WTC11 (cell line): ENCODE data around the gene SIRT3. TPM values are rescaled to one million over a fixed set of nuclear protein-coding genes. Genes with fewer than 3 reads are reported as not detected.

ENCODE experiments used
- ATAC-seq: fragments of 200-7000 bp; cut with Tn5 transposase; 2 replicates; pipeline ENCODE4 v1.10.0; 2021; ENCODE audit warnings: mild to moderate bottlenecking, moderate library complexity
- CTCF ChIA-PET: fragments of 300-600 bp; sonication (Branson Sonifier 250); formaldehyde crosslinking; loops from one replicate; lab custom pipeline; 2021; ENCODE audit warnings: antibody characterized with exemption; lab: Charles Lee
- POLR2A ChIA-PET: fragments of 350-600 bp; sonication (Branson Sonifier 250); formaldehyde crosslinking; loops from one replicate; lab custom pipeline; 2021; ENCODE audit warnings: antibody characterized with exemption; lab: Charles Lee
- DNase-seq: peaks from one replicate; pipeline ENCODE4 v3.0.0; 2021; ENCODE audit warnings: low spot score
- H3K27ac Mint-ChIP-seq: 2 replicates; pipeline ENCODE4 v1.8.0; 2021; ENCODE audit warnings: mixed read lengths
- H3K27me3 Mint-ChIP-seq: 2 replicates; pipeline ENCODE4 v1.8.0; 2021; ENCODE audit warnings: low read depth, mild to moderate bottlenecking, moderate library complexity, mixed read lengths
- H3K36me3 Mint-ChIP-seq: 2 replicates; pipeline ENCODE4 v1.8.0; 2021; ENCODE audit warnings: mixed read lengths
- H3K4me1 Mint-ChIP-seq: 2 replicates; pipeline ENCODE4 v1.8.0; 2022; ENCODE audit warnings: mixed read lengths
- H3K4me3 Mint-ChIP-seq: 2 replicates; pipeline ENCODE4 v1.8.0; 2021; ENCODE audit warnings: mild to moderate bottlenecking, moderate library complexity, mixed read lengths
- H3K9me3 Mint-ChIP-seq: 2 replicates; pipeline ENCODE4 v1.8.0; 2021; ENCODE audit warnings: mixed read lengths
- ATF1 ChIP-seq: sonication (generic); formaldehyde crosslinking; IDR thresholded peaks from 2 replicates; pipeline ENCODE4 v1.8.1; 2023; ENCODE audit warnings: mild to moderate bottlenecking, moderate library complexity, missing genetic modification reagents
- CBFB ChIP-seq: sonication (generic); formaldehyde crosslinking; IDR thresholded peaks from 2 replicates; pipeline ENCODE4 v1.8.1; 2022; ENCODE audit warnings: mild to moderate bottlenecking, low read depth, missing genetic modification reagents
- EMX1 ChIP-seq: fragments of 250-450 bp; sonication (Bioruptor Pico); IDR thresholded peaks from 2 replicates; pipeline ENCODE4 v1.8.0; 2021; ENCODE audit warnings: mild to moderate bottlenecking
- FOXP4 ChIP-seq: sonication (generic); formaldehyde crosslinking; IDR thresholded peaks from 2 replicates; pipeline ENCODE4 v1.8.0; 2022; ENCODE audit warnings: mild to moderate bottlenecking, missing genetic modification reagents
- GABPB1 ChIP-seq: sonication (generic); formaldehyde crosslinking; IDR thresholded peaks from 2 replicates; pipeline ENCODE4 v1.8.1; 2023; ENCODE audit warnings: mild to moderate bottlenecking, missing genetic modification reagents
- HMGA2 ChIP-seq: fragments of 250-450 bp; sonication (Bioruptor Pico); IDR thresholded peaks from 2 replicates; pipeline ENCODE4 v1.4.0; 2021; ENCODE audit warnings: mild to moderate bottlenecking, moderate library complexity
- HMGXB4 ChIP-seq: sonication (generic); formaldehyde crosslinking; IDR thresholded peaks from 2 replicates; pipeline ENCODE4 v1.8.1; 2023; ENCODE audit warnings: mild to moderate bottlenecking, moderate library complexity, missing genetic modification reagents
- IRF2 ChIP-seq: sonication (generic); formaldehyde crosslinking; IDR thresholded peaks from 2 replicates; pipeline ENCODE4 v1.8.0; 2022; ENCODE audit warnings: low read depth, missing genetic modification reagents, borderline replicate concordance
- JAZF1 ChIP-seq: fragments of 250-450 bp; sonication (Bioruptor Pico); IDR thresholded peaks from 2 replicates; pipeline ENCODE4 v1.9.0; 2021; ENCODE audit warnings: moderate library complexity, mild to moderate bottlenecking, inconsistent platforms
- NFE2L1 ChIP-seq: sonication (generic); formaldehyde crosslinking; IDR thresholded peaks from 2 replicates; pipeline ENCODE4 v1.8.1; 2023; ENCODE audit warnings: missing genetic modification reagents
- RELA ChIP-seq: sonication (generic); formaldehyde crosslinking; IDR thresholded peaks from 2 replicates; pipeline ENCODE4 v1.8.1; 2022; ENCODE audit warnings: missing genetic modification reagents, mild to moderate bottlenecking, borderline replicate concordance
- SMAD3 ChIP-seq: sonication (generic); formaldehyde crosslinking; IDR thresholded peaks from 2 replicates; pipeline ENCODE4 v1.8.0; 2022; ENCODE audit warnings: missing genetic modification reagents, mild to moderate bottlenecking, borderline replicate concordance
- ZNF121 ChIP-seq: sonication (generic); formaldehyde crosslinking; IDR thresholded peaks from 2 replicates; pipeline ENCODE4 v1.8.0; 2023; ENCODE audit warnings: missing genetic modification reagents
- ZNF219 ChIP-seq: sonication (generic); formaldehyde crosslinking; IDR thresholded peaks from 2 replicates; pipeline ENCODE4 v1.8.0; 2023; ENCODE audit warnings: missing genetic modification reagents, mild to moderate bottlenecking, borderline replicate concordance
- ZNF232 ChIP-seq: sonication (generic); formaldehyde crosslinking; IDR thresholded peaks from 2 replicates; pipeline ENCODE4 v1.8.0; 2022; ENCODE audit warnings: mild to moderate bottlenecking, missing genetic modification reagents
- ZNF423 ChIP-seq: fragments of 250-450 bp; sonication (Bioruptor Pico); IDR thresholded peaks from 2 replicates; pipeline ENCODE4 v2.1.2; 2022; ENCODE audit warnings: mild to moderate bottlenecking, moderate library complexity
- total RNA-seq: library from RNA; stranded (reverse); gene quantifications from 3 replicates; pipeline ENCODE4 v1.2.3, GENCODE V29; 2021
- TF ChIP-seq, protein P1 (sequence below): sonication (generic); formaldehyde crosslinking; IDR thresholded peaks from 2 replicates; pipeline ENCODE4 v1.8.1; 2023; ENCODE audit warnings: mild to moderate bottlenecking, missing genetic modification reagents
- TF ChIP-seq, protein P2 (sequence below): fragments of 250-450 bp; sonication (Bioruptor Pico); IDR thresholded peaks from 2 replicates; pipeline ENCODE4 v1.9.0; 2021; ENCODE audit warnings: mild to moderate bottlenecking
- TF ChIP-seq, protein P3 (sequence below): sonication (generic); formaldehyde crosslinking; IDR thresholded peaks from 2 replicates; pipeline ENCODE4 v1.8.1; 2023; ENCODE audit warnings: mild to moderate bottlenecking, missing genetic modification reagents, borderline replicate concordance
- TF ChIP-seq, protein P4 (sequence below): fragments of 200-600 bp; IDR thresholded peaks from 2 replicates; pipeline ENCODE4 v1.8.0; 2022; ENCODE audit warnings: antibody characterized with exemption

SIRT3 gene
- total RNA-seq, 1 experiment from 2014 or later, result 21.0 TPM

- POLR2A ChIA-PET, result no interaction called here
Observed at GRCh38 chr11:230431-230830, 5.7 kb downstream of the SIRT3 start.

GRCh38 chr11:227824-228379, 8.2 kb downstream of the SIRT3 start:
- H3K9me3 Mint-ChIP-seq, result no peaks in the 10 kb centered on the region
- no peak overlapping the region for H3K4me3 Mint-ChIP-seq
- H3K27me3 Mint-ChIP-seq, result no peaks in the 10 kb centered on the region
- TF ChIP-seq ZNF423 (CRISPR knock-in tag), result no peak
- TF ChIP-seq RELA (CRISPR knock-in tag), result no peak
- TF ChIP-seq, protein P1, sequence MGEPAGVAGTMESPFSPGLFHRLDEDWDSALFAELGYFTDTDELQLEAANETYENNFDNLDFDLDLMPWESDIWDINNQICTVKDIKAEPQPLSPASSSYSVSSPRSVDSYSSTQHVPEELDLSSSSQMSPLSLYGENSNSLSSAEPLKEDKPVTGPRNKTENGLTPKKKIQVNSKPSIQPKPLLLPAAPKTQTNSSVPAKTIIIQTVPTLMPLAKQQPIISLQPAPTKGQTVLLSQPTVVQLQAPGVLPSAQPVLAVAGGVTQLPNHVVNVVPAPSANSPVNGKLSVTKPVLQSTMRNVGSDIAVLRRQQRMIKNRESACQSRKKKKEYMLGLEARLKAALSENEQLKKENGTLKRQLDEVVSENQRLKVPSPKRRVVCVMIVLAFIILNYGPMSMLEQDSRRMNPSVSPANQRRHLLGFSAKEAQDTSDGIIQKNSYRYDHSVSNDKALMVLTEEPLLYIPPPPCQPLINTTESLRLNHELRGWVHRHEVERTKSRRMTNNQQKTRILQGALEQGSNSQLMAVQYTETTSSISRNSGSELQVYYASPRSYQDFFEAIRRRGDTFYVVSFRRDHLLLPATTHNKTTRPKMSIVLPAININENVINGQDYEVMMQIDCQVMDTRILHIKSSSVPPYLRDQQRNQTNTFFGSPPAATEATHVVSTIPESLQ, result no peak
- TF ChIP-seq HMGA2 (CRISPR knock-in tag), result no peak
- TF ChIP-seq FOXP4, result no peak
- TF ChIP-seq, protein P2, sequence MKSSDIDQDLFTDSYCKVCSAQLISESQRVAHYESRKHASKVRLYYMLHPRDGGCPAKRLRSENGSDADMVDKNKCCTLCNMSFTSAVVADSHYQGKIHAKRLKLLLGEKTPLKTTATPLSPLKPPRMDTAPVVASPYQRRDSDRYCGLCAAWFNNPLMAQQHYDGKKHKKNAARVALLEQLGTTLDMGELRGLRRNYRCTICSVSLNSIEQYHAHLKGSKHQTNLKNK, result no peak
- TF ChIP-seq EMX1, result no peak
- TF ChIP-seq, protein P3, sequence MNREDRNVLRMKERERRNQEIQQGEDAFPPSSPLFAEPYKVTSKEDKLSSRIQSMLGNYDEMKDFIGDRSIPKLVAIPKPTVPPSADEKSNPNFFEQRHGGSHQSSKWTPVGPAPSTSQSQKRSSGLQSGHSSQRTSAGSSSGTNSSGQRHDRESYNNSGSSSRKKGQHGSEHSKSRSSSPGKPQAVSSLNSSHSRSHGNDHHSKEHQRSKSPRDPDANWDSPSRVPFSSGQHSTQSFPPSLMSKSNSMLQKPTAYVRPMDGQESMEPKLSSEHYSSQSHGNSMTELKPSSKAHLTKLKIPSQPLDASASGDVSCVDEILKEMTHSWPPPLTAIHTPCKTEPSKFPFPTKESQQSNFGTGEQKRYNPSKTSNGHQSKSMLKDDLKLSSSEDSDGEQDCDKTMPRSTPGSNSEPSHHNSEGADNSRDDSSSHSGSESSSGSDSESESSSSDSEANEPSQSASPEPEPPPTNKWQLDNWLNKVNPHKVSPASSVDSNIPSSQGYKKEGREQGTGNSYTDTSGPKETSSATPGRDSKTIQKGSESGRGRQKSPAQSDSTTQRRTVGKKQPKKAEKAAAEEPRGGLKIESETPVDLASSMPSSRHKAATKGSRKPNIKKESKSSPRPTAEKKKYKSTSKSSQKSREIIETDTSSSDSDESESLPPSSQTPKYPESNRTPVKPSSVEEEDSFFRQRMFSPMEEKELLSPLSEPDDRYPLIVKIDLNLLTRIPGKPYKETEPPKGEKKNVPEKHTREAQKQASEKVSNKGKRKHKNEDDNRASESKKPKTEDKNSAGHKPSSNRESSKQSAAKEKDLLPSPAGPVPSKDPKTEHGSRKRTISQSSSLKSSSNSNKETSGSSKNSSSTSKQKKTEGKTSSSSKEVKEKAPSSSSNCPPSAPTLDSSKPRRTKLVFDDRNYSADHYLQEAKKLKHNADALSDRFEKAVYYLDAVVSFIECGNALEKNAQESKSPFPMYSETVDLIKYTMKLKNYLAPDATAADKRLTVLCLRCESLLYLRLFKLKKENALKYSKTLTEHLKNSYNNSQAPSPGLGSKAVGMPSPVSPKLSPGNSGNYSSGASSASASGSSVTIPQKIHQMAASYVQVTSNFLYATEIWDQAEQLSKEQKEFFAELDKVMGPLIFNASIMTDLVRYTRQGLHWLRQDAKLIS (CRISPR knock-in tag), result no peak
- no peak for TF ChIP-seq GABPB1
- TF ChIP-seq NFE2L1 (CRISPR knock-in tag), result no peak
- no peak for TF ChIP-seq ZNF219 (CRISPR knock-in tag)
- no peak for TF ChIP-seq CBFB
- TF ChIP-seq SMAD3 (CRISPR knock-in tag), result no peak
- no peak for TF ChIP-seq ZNF121
- TF ChIP-seq IRF2 (CRISPR knock-in tag), result no peak
- no peak for TF ChIP-seq ATF1
- no peak for TF ChIP-seq JAZF1
- no peak for ATAC-seq
- H3K4me1 Mint-ChIP-seq, result no peaks in the 10 kb centered on the region
- 0 out of 2 replicates have a peak, but pooled peaks cover 2% of the 10 kb centered on the region for H3K36me3 Mint-ChIP-seq
- H3K27ac Mint-ChIP-seq, result no peak overlapping the region
- ChIA-PET POLR2A (no interaction called here), CTCF (interaction anchor here (0.7 to 3.6 kb wide), 2 partner anchors 23 kb away, joined by 5 to 21 read pairs; no protein-coding TSS in a partner anchor)
- DNase-seq, result no peak

More at GRCh38 chr11:230431-230830, 5.7 kb downstream of the SIRT3 start:
- Mint-ChIP-seq H3K27ac (0 out of 2 replicates have a peak overlapping the region, but pooled peaks have one; percentile 19), H3K36me3 (0 out of 2 replicates have a peak, but pooled peaks cover 2% of the 10 kb centered on the region), H3K4me3 (no peak overlapping the region), H3K9me3 (no peaks in the 10 kb centered on the region)
- DNase-seq (no peak), ATAC-seq (no peak)
- TF ChIP-seq, protein P4, sequence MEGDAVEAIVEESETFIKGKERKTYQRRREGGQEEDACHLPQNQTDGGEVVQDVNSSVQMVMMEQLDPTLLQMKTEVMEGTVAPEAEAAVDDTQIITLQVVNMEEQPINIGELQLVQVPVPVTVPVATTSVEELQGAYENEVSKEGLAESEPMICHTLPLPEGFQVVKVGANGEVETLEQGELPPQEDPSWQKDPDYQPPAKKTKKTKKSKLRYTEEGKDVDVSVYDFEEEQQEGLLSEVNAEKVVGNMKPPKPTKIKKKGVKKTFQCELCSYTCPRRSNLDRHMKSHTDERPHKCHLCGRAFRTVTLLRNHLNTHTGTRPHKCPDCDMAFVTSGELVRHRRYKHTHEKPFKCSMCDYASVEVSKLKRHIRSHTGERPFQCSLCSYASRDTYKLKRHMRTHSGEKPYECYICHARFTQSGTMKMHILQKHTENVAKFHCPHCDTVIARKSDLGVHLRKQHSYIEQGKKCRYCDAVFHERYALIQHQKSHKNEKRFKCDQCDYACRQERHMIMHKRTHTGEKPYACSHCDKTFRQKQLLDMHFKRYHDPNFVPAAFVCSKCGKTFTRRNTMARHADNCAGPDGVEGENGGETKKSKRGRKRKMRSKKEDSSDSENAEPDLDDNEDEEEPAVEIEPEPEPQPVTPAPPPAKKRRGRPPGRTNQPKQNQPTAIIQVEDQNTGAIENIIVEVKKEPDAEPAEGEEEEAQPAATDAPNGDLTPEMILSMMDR, result no peak
- TF ChIP-seq SMAD3 (CRISPR knock-in tag), result no peak
- no peak for TF ChIP-seq HMGXB4 (CRISPR knock-in tag)
- no peak for TF ChIP-seq ZNF232 (CRISPR knock-in tag)
- TF ChIP-seq, all 79 proteins: peak for 0
- no peaks in the 10 kb centered on the region for H3K27me3 Mint-ChIP-seq
- H3K4me1 Mint-ChIP-seq, result peaks cover 4% of the 10 kb centered on the region
- CTCF ChIA-PET, result interaction anchor here (0.7 to 3.6 kb wide), 2 partner anchors 20 to 1903 kb away, joined by 3 to 21 read pairs; no protein-coding TSS in a partner anchor
